NT2/D1 (cell line): Measurements from ENCODE around the gene SHISAL1.
"Not testable (repeated sequence)": the region's sequence is repeated elsewhere in the genome, so short reads cannot be mapped to it uniquely, and the experiment has no call there.

Source experiments
- DNase-seq: peaks from one replicate; pipeline ENCODE4 v3.0.0-alpha.2; 2011; ENCODE audit warnings: low read depth, low spot score
- H3K27me3 ChIP-seq: 2 replicates; pipeline ENCODE4 v1.6.0; 2011; ENCODE audit warnings: mild to moderate bottlenecking; ENCODE audit not compliant: insufficient read length, insufficient read depth
- H3K36me3 ChIP-seq: 2 replicates; pipeline ENCODE4 v1.6.1; 2011; ENCODE audit warnings: mild to moderate bottlenecking, low read length, mixed read lengths; ENCODE audit not compliant: insufficient read depth, insufficient read length
- H3K4me1 ChIP-seq: 2 replicates; pipeline ENCODE4 v1.5.1; 2011; ENCODE audit not compliant: insufficient read depth, insufficient read length
- H3K4me3 ChIP-seq: 2 replicates; pipeline ENCODE4 v1.5.1; 2011; ENCODE audit warnings: low read depth; ENCODE audit not compliant: insufficient read length
- H3K9ac ChIP-seq: 2 replicates; pipeline ENCODE4 v1.6.0; 2011; ENCODE audit warnings: low read depth; ENCODE audit not compliant: insufficient read length
- H3K9me3 ChIP-seq: 2 replicates; pipeline ENCODE4 v1.5.1; 2011; ENCODE audit warnings: mild to moderate bottlenecking, low read length; ENCODE audit not compliant: insufficient read depth
- SUZ12 ChIP-seq: IDR thresholded peaks from 2 replicates; pipeline ENCODE4 v1.6.1; 2011; ENCODE audit not compliant: insufficient read length, insufficient read depth; ENCODE audit errors: extremely low read depth
- YY1 ChIP-seq: IDR thresholded peaks from 2 replicates; pipeline ENCODE4 v1.6.1; 2011; ENCODE audit not compliant: insufficient read length, insufficient read depth
- ZNF274 ChIP-seq: IDR thresholded peaks from 2 replicates; pipeline ENCODE4 v1.6.1; 2011; ENCODE audit warnings: mild to moderate bottlenecking, low read depth, low read length

The SHISAL1 gene

GRCh38 chr22:44325718-44326490 is 13.2 kb upstream of the SHISAL1 start:
- H3K9me3 ChIP-seq, result no peaks in the 10 kb centered on the region
- no peak for DNase-seq
- H3K9ac ChIP-seq, result no peak overlapping the region
- no peak overlapping the region for H3K4me3 ChIP-seq
- TF ChIP-seq YY1 (no peak), SUZ12 (no peak), ZNF274 (no peak)
- peaks cover 16% of the 10 kb centered on the region for H3K4me1 ChIP-seq
- H3K27me3 ChIP-seq, result peaks cover 17% of the 10 kb centered on the region
- no peaks in the 10 kb centered on the region for H3K36me3 ChIP-seq

GRCh38 chr22:44323140-44323790 is 10.5 kb upstream of the SHISAL1 start:
- not testable (repeated sequence) for H3K4me1 ChIP-seq, H3K27me3 ChIP-seq, H3K9me3 ChIP-seq, DNase-seq, H3K36me3 ChIP-seq, H3K9ac ChIP-seq, H3K4me3 ChIP-seq

GRCh38 chr22:44319685-44320084 is 6.9 kb upstream of the SHISAL1 start:
- Histone ChIP-seq H3K9ac (no peak overlapping the region), H3K36me3 (no peaks in the 10 kb centered on the region), H3K9me3 (no peaks in the 10 kb centered on the region), H3K4me1 (no peaks in the 10 kb centered on the region), H3K4me3 (no peak overlapping the region), H3K27me3 (no peaks in the 10 kb centered on the region)
- no peak for TF ChIP-seq ZNF274
- no peak for TF ChIP-seq SUZ12
- no peak for TF ChIP-seq YY1
- no peak for DNase-seq

GRCh38 chr22:44318751-44319150 is 6.0 kb upstream of the SHISAL1 start:
- TF ChIP-seq ZNF274, result no peak
- TF ChIP-seq YY1, result no peak
- TF ChIP-seq SUZ12, result no peak
- Histone ChIP-seq H3K4me1 (no peaks in the 10 kb centered on the region), H3K36me3 (no peaks in the 10 kb centered on the region), H3K27me3 (no peaks in the 10 kb centered on the region), H3K4me3 (no peak overlapping the region), H3K9me3 (no peaks in the 10 kb centered on the region), H3K9ac (no peak overlapping the region)
- DNase-seq, result no peak

- H3K4me3 ChIP-seq, result no peak overlapping the region
- no peak for DNase-seq
- peaks cover 2% of the 10 kb centered on the region for H3K4me1 ChIP-seq
- H3K27me3 ChIP-seq, result no peaks in the 10 kb centered on the region
- no peaks in the 10 kb centered on the region for H3K9me3 ChIP-seq
- H3K36me3 ChIP-seq, result no peaks in the 10 kb centered on the region
- TF ChIP-seq SUZ12 (no peak), YY1 (no peak), ZNF274 (no peak)
- no peak overlapping the region for H3K9ac ChIP-seq
Measured at GRCh38 chr22:44317886-44318637, 5.3 kb upstream of the SHISAL1 start.

GRCh38 chr22:44317123-44317444 is 4.3 kb upstream of the SHISAL1 start:
- no peak for DNase-seq
- H3K4me1 ChIP-seq, result peaks cover 9% of the 10 kb centered on the region
- no peaks in the 10 kb centered on the region for H3K9me3 ChIP-seq
- no peaks in the 10 kb centered on the region for H3K36me3 ChIP-seq
- no peak overlapping the region for H3K4me3 ChIP-seq
- no peak for TF ChIP-seq YY1
- TF ChIP-seq ZNF274, result no peak
- TF ChIP-seq SUZ12, result no peak
- H3K9ac ChIP-seq, result no peak overlapping the region
- no peaks in the 10 kb centered on the region for H3K27me3 ChIP-seq

- H3K36me3 ChIP-seq, result no peaks in the 10 kb centered on the region
- H3K4me3 ChIP-seq, result no peak overlapping the region
- no peak for TF ChIP-seq ZNF274
- no peak for DNase-seq
- no peak overlapping the region for H3K9ac ChIP-seq
- peaks cover 9% of the 10 kb centered on the region for H3K4me1 ChIP-seq
- no peaks in the 10 kb centered on the region for H3K27me3 ChIP-seq
- H3K9me3 ChIP-seq, result no peaks in the 10 kb centered on the region
Measured at GRCh38 chr22:44316393-44317122, 3.8 kb upstream of the SHISAL1 start.
